Keratinocyte (primary cell): Measurements from ENCODE around the gene PCDH11Y. TPM values are rescaled to one million over a fixed set of nuclear protein-coding genes. Genes with fewer than 3 reads are reported as not detected.
"Not testable (repeated sequence)": the region's sequence is repeated elsewhere in the genome, so short reads cannot be mapped to it uniquely, and the experiment has no call there.

ENCODE experiments used
- DNase-seq: peaks from one replicate; pipeline ENCODE4 v3.0.0-alpha.2; 2011; ENCODE audit warnings: low read depth, missing footprints, low spot score
- FAIRE-seq: peaks from 2 replicates; lab custom pipeline; 2011; peaks lifted over from hg19 to GRCh38; lab: Jason Lieb, UNC
- H2AFZ ChIP-seq: 2 replicates; pipeline ENCODE4 v1.6.0; 2012; ENCODE audit warnings: low read length, control low read depth, inconsistent platforms; ENCODE audit not compliant: control insufficient read depth
- H3K27ac ChIP-seq: 2 replicates; pipeline ENCODE4 v1.5.1; 2011; ENCODE audit warnings: low read length; ENCODE audit not compliant: control insufficient read depth, insufficient read depth
- H3K27me3 ChIP-seq: 3 replicates; pipeline ENCODE4 v1.6.0; 2011; ENCODE audit warnings: low read length; ENCODE audit not compliant: control insufficient read depth, insufficient read depth; ENCODE audit errors: extremely low read depth
- H3K36me3 ChIP-seq, 2 experiments: 2 replicates in 1 of 2; 3 replicates in 1 of 2; pipeline ENCODE4 v1.5.1; 2011; ENCODE audit warnings: low read length in 2 of 2, mild to moderate bottlenecking in 1 of 2; ENCODE audit not compliant: control insufficient read depth in 2 of 2, insufficient read depth in 2 of 2; ENCODE audit errors: extremely low read depth in 1 of 2
- H3K4me1 ChIP-seq: 3 replicates; pipeline ENCODE4 v1.5.1; 2011; ENCODE audit warnings: low read length; ENCODE audit not compliant: control insufficient read depth, insufficient read depth; ENCODE audit errors: extremely low read depth
- H3K4me2 ChIP-seq: 3 replicates; pipeline ENCODE4 v1.6.0; 2011; ENCODE audit warnings: low read depth, low read length; ENCODE audit not compliant: control insufficient read depth, insufficient read depth; ENCODE audit errors: extremely low read depth
- H3K4me3 ChIP-seq, 3 experiments: fragments of 200-600 bp in 1 of 3; sonication (generic) in 1 of 3; 2 replicates in 2 of 3; 3 replicates in 1 of 3; pipeline ENCODE4 v1.5.1; 2011 to 2016; ENCODE audit warnings: low read length in 3 of 3, mild to moderate bottlenecking in 3 of 3, control low read depth in 2 of 3, inconsistent platforms in 1 of 3, low read depth in 1 of 3, mixed read lengths in 1 of 3, mixed run types in 1 of 3, moderate library complexity in 1 of 3; ENCODE audit not compliant: control insufficient read depth in 2 of 3, insufficient read depth in 2 of 3; ENCODE audit errors: extremely low read depth in 1 of 3
- H3K79me2 ChIP-seq: 2 replicates; pipeline ENCODE4 v1.6.0; 2012; ENCODE audit warnings: low read length; ENCODE audit not compliant: control insufficient read depth, insufficient read depth
- H3K9ac ChIP-seq: 3 replicates; pipeline ENCODE4 v1.6.0; 2011; ENCODE audit warnings: low read length; ENCODE audit not compliant: control insufficient read depth, insufficient read depth; ENCODE audit errors: extremely low read depth
- H3K9me1 ChIP-seq: 3 replicates; pipeline ENCODE4 v1.6.0; 2011; ENCODE audit warnings: low read length; ENCODE audit not compliant: control insufficient read depth, insufficient read depth; ENCODE audit errors: extremely low read depth
- H3K9me3 ChIP-seq: 2 replicates; pipeline ENCODE4 v1.5.1; 2012; ENCODE audit warnings: low read depth, low read length; ENCODE audit not compliant: control insufficient read depth
- H4K20me1 ChIP-seq: 3 replicates; pipeline ENCODE4 v1.6.0; 2011; ENCODE audit warnings: low read length; ENCODE audit not compliant: control insufficient read depth, insufficient read depth; ENCODE audit errors: extremely low read depth
- dilution Hi-C: fragments of 300-500 bp; cut with MboI; formaldehyde crosslinking; loops from one replicate; pipeline ENCODE4 v1.7.0; 2020; ENCODE audit warnings: low sequenced_read_pairs; ENCODE audit not compliant: extremely low pct_ligation_motif_present
- polyA plus RNA-seq, 5 experiments: library from polyadenylated mRNA; depleted of rRNA in 3 of 5; stranded (reverse) in 3 of 5; stranded (forward) in 1 of 5; unstranded in 1 of 5; fragments of >200 nt; gene quantifications; 1 replicate in 1 of 5; 2 replicates in 3 of 5; 3 replicates in 1 of 5; pipeline versions ENCODE4 v1.2.1 to v1.2.3, GENCODE V29; 2011 to 2012; ENCODE audit warnings: missing spikeins in 2 of 5, low read depth in 1 of 5, low replicate concordance in 1 of 5

PCDH11Y gene
- polyA plus RNA-seq, 1 donor (not counting 4 experiments of a cell fraction or from before 2014, with no cell fraction given): not detected

GRCh38 chrY:5708727-5709126, 708.6 kb downstream of the PCDH11Y start:
- H2AFZ ChIP-seq, FAIRE-seq, H3K27ac ChIP-seq, H3K36me3 ChIP-seq, H3K4me2 ChIP-seq, H3K4me1 ChIP-seq, H3K9me1 ChIP-seq, H3K4me3 ChIP-seq, H3K9ac ChIP-seq, dilution Hi-C loops, H3K9me3 ChIP-seq, DNase-seq, H3K27me3 ChIP-seq, H4K20me1 ChIP-seq, H3K79me2 ChIP-seq: not testable (repeated sequence)

GRCh38 chrY:5709788-5710381, 709.8 kb downstream of the PCDH11Y start:
- H2AFZ ChIP-seq, FAIRE-seq, H3K9me3 ChIP-seq, H3K4me3 ChIP-seq, DNase-seq, H4K20me1 ChIP-seq, H3K27ac ChIP-seq, H3K9ac ChIP-seq, H3K36me3 ChIP-seq, dilution Hi-C loops, H3K4me2 ChIP-seq, H3K9me1 ChIP-seq, H3K4me1 ChIP-seq, H3K27me3 ChIP-seq, H3K79me2 ChIP-seq: not testable (repeated sequence)

GRCh38 chrY:5761403-5761802, 761.3 kb downstream of the PCDH11Y start:
- FAIRE-seq, H3K4me1 ChIP-seq, DNase-seq, H3K36me3 ChIP-seq, H3K27ac ChIP-seq, H3K4me3 ChIP-seq, H2AFZ ChIP-seq, dilution Hi-C loops, H3K9me3 ChIP-seq, H3K9ac ChIP-seq, H3K27me3 ChIP-seq, H3K79me2 ChIP-seq, H3K4me2 ChIP-seq, H4K20me1 ChIP-seq, H3K9me1 ChIP-seq: not testable (repeated sequence)

GRCh38 chrY:5776485-5776884, 776.4 kb downstream of the PCDH11Y start:
- H3K36me3 ChIP-seq, FAIRE-seq, dilution Hi-C loops: not testable (repeated sequence)

More at GRCh38 chrY:5776485-5776884, 776.4 kb downstream of the PCDH11Y start:
- not testable (repeated sequence) for H3K27me3 ChIP-seq, H3K4me2 ChIP-seq, H3K4me1 ChIP-seq, H4K20me1 ChIP-seq, H3K4me3 ChIP-seq, H3K9me3 ChIP-seq, H2AFZ ChIP-seq, H3K27ac ChIP-seq, H3K79me2 ChIP-seq, DNase-seq, H3K9me1 ChIP-seq, H3K9ac ChIP-seq
